ENCODE results near the gene PACRG.
A peak's percentile ranks its signal among the peaks of the same experiment; 100 is the strongest.
"Not testable (repeated sequence)": the region's sequence is repeated elsewhere in the genome, so short reads cannot be mapped to it uniquely, and the experiment has no call there.

The PACRG gene

DNA sequence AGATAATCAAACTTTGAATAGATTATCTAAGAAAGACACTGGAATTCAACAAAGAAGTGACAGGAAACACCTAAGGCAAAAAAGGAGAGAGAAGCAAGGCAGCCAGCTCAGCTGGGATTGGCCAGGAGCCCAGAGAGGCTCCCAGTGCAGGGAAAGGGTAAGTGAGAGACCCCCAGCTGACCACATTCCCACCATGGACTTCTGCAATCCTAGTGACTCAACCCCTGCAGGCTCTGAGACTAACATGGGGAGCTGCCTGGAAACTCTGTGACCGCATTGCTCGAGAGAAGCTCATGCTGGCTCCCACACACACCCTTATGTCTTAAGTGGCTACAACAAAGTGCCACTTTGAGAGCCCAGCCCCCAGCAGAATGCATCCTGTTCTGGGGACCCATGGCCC is 215.1 kb downstream of the PACRG start:
- DNase-seq (ENCODE audit: low read depth): peak; percentile 22

DNA sequence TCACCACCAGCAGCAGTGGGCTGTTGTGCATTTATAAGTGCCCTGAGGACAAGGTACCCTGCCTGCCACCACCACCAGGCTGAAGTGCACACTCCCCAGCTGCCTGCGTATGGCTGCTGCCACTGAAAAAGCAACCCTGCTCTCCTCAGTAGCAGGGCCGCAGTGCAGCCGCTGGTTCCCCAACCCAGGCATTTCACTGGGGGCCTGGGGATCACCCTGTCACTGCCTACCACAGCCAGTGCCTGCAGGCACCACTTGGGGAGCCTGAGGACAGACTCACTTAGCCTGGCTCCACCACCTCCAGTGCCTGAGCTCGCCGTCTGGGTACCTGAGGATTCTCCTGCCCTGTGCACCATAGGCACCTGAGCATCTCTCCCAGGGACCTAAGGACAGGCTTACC is 215.6 kb downstream of the PACRG start:
- DNase-seq (ENCODE audit: low read depth): no peak

GRCh38 chr6:162951164-162951743 is 223.5 kb downstream of the PACRG start:
- no peak for DNase-seq (ENCODE audit: low read depth)

- no peak for DNase-seq (ENCODE audit: low read depth)
Measured at GRCh38 chr6:162952423-162952822, 224.6 kb downstream of the PACRG start.

- DNase-seq (ENCODE audit: low read depth): no peak
Measured at GRCh38 chr6:162957062-162957461, 229.3 kb downstream of the PACRG start.

DNA sequence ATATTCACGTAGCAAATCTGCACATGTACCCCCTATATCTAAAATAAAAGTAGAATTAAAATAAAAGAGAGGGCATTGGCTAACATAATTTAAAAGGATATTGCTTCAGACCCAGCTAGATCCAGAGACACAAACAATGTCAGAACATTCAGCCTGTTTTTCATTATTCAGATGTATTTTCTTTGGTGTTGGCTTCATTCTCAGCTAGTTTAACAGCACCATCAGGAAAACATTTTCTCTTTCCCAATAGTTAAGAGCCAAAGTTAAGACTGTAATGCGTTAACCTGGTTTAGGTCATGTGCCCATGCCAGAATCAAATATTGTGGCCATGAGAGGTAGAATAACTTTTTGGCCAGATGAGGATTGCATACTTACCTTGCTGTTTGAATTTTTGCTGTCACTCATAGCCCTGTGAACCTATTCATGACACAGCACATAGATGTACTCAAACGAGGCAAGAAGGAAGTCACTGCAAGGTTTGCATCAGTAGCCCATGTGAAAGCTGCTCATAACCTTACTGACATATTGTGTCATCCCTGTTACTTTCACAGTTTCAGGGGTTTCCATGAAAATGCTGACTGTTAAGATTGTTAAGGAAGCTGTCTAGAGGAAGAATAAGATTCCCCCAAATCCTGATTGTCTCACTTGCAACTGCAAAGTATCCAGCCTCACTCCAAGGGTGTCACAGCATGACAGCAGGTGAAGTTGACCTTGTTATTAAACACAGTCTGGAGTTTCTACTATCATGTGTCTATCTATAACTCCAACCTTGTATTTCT is 233.1 kb downstream of the PACRG start:
- no peak for DNase-seq (ENCODE audit: low read depth)

DNA sequence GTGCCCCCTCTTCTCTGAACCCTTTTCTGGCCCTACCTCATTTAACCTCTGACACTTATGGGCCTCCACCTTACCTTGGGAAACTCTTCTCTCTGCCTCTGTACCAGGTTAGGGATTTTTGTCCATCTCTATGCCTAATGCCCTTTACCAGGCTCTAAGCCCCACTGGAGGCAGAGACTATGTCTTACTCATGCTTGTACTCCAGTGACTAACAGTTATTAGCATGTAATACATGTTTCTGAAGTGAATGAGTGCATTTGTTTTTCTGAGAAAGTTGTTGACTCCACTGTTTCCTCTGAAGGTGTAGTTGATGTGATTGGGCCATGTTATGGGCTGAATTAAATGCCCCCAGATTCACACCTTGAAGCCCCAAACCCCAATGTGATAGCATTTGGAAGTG is 234.3 kb downstream of the PACRG start:
- DNase-seq (ENCODE audit: low read depth): no peak

DNA sequence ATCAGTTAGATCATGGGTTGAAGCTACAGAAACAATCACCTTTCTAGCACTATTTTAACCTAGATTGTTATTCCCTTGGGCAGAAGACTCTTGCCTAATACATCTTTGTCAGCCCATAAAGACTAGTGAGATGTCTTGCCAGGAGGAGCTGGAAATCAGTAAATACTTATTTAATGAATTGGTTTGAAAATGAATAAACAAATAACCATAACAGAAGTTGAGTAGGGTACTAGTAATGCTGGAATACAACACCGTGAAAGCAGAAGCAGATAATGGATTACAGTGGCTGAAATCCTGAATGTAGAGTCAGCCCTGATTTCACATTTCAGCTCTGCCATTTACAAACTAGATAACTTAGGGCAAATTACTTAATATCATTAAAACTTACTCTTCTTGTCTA is 236.1 kb downstream of the PACRG start:
- no peak for DNase-seq (ENCODE audit: low read depth)

DNA sequence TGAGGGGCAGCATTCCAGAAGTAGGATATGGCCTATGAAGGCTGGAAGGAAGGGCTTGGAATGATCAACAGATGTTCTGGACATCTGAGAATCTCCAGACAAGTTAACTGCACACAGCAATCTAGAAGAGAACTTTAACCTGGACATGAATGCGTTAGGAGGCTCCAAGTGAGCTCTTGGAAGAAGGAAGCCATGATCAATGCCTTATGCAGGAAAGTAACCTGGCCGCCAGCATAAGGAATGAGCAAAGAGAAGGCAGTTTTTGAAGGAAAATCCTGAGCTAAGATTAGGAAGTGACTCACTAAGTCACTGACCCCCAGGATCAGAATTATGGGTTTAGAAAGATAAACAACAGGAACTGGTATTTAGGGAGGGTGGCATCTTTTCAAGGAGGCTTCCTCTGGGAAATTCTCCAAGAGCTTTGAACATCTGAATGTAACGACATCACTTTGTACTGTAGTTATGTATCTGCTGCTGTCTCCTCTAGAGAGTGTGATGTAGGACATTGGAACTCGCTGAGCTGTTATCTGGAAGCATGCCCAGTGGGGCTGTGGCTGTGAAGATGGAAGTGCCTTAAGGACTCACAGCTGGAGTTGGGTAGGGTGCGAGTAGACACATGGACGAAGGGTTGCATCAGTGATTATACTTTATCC is 236.8 kb downstream of the PACRG start:
- peak; percentile 100 for DNase-seq (ENCODE audit: low read depth)

DNA sequence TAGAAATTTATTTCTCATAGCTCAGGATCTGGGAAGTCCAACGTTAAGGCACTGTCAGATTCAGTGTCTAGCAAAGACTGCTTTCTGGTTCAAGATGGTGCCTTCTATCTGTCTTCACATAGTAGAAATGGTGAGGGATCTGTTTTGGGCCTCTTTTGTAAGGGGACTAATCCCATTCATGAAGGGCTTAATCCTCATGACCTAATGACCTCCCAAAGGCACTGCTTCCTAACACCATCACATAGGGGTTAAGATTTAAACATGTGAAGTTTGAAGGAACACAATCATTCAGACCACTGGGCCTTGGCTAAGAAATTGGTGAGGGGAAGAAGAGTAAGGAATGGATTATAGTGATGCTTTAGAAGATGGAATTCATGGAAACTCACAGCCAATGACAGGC is 237.6 kb downstream of the PACRG start:
- no peak for DNase-seq (ENCODE audit: low read depth)

DNA sequence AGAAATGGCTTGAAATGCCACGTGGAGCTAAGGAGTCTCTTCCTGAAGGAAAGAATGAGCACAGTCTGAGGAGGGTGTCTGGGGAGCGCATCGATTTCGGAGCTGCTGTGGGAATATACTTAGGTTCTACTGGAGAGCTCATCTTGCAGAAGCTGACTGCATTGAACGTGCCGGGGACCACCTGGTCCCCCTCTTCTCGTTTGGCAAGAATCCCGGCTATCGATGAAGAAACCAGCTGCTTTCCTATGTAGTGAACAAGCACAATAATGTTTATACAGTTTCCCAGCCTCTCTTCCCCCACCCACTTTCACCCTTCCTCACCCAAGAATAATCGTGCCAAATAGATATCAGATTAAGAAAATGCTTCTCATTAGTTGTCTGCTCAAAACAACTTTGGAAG is 242.5 kb downstream of the PACRG start:
- DNase-seq (ENCODE audit: low read depth): no peak

- no peak for DNase-seq (ENCODE audit: low read depth)
Measured at GRCh38 chr6:162971356-162971755, 243.6 kb downstream of the PACRG start.

GRCh38 chr6:162973151-162973872 is 245.5 kb downstream of the PACRG start:
- DNase-seq (ENCODE audit: low read depth): no peak

GRCh38 chr6:162973980-162974379 is 246.2 kb downstream of the PACRG start:
- DNase-seq (ENCODE audit: low read depth): no peak

DNA sequence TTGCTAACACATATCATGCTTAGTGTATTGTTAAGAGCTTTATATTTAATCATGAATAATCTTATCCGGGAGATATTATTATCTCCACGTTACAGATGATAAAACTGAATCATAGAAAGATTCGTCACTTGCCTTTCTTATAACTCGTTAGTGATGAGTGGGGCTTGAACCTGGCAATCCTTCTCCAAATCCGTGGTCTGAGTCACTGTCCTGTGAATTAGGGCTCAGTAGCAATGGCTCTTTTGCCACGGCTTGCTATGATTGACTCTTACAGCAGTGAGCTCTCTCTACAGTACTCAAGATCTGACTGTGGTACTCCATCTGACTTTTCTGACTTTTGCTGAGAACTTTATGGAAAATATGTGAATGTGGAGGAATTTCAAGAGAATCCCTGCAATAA is 246.9 kb downstream of the PACRG start:
- DNase-seq (ENCODE audit: low read depth): no peak

DNA sequence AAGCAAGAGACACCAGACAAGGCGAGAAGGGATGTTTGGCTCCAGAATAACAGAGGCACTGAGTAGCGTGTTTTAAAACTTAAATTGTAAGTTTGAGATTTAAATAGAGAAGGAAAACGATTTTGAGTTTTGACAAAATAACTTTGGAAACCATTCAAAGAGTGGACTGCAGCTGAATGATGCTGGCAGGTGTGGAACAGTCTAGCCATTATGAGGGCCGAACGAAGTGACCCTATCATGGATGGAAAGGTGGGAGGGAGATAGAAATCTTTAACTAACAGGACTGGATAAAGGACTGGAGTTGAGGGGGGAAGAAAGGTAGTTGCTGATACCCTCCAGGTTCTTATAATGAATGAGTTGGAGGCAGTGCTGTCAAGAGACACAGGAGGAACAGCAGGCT is 248.4 kb downstream of the PACRG start:
- no peak for DNase-seq (ENCODE audit: low read depth)

DNA sequence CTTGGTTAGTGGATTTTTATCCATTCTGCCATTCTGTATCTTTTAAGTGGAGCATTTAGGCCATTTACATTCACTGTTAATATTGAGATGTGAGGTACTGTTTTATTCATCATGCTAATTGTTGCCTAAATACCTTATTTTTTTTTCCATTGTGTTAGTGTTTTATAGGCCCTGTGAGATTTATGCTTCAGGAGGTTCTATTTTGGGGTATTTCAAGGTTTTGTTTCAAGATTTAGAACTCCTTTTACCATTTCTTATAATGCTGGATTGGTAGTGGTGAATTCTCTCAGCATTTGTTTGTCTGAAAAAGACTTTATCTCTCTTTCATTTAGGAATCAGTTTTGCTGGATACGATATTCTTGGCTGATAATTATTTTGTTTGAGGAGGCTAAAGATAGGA is 255.5 kb downstream of the PACRG start:
- DNase-seq (ENCODE audit: low read depth): not testable (repeated sequence)

DNA sequence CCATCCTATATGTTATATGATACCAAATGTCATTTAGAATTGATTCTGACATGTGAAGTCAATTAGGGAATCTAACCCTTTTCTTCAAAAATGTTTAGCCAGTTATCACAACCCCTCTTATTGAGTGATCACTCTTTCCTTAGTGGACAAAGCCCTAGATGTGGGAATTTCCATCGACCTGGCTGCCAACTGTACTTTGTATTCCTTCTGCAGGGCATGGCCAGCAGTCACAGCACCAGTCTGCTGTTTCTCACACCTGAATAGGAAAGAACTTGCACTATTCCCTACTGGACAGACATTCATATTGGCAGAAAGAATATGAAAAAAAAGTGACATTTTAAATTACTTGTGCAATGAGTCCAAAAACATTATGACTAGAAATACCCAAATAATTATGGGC is 271.0 kb downstream of the PACRG start:
- DNase-seq (ENCODE audit: low read depth): no peak

DNA sequence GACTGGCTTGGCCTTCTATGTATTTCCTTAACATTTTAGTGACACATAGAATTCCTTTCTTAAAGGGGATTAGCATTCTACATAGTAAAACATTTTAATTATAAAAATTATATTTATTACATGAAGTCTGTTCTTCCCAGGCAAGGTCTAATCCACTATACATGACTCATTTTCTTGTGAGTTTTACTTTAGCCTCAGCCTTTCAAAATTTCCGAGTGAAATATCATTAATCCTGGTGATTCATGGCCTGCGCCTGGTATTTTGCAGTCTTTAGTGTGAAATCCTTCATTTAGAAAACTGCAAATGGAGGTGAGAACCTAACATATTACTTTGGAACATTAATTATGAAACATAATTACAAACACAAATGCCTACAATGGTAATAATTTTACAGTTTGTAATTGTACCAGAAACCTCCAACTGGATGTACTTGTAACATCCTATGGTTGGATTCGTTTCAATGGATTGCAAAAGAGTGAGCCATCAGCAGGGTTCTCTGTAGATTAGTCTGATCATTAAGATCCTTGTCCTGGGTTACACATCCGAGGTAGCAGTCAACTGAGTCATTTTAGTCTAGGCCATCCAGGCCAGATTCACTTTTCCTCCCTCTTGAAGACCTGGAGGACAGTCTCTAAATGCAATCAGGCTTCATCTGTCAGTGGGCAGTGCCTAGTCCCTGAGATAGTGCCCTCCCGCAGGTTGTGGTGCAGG is 272.0 kb downstream of the PACRG start:
- peak; percentile 76 for DNase-seq (ENCODE audit: low read depth)

DNA sequence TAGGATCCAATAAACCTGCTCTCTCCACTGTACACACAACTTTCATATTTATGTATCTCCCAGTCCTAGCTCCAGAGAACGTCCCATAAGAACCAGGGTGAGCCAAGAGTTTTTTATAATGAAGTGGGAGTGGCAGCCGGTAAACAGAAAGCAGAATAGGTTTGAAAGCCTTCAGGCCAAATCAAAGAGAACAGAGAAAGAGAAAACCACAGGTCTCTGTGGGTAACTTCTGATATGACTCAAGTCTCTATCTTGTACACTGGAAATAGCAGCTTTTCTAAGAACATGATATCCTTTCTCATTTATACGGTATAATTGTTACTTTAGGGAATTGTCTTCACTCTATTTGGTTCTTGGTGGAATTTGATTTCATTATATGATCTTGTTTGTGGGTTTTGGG is 273.6 kb downstream of the PACRG start:
- no peak for DNase-seq (ENCODE audit: low read depth)

- DNase-seq (ENCODE audit: low read depth): no peak
Measured at GRCh38 chr6:163008186-163008585, 280.4 kb downstream of the PACRG start.

DNA sequence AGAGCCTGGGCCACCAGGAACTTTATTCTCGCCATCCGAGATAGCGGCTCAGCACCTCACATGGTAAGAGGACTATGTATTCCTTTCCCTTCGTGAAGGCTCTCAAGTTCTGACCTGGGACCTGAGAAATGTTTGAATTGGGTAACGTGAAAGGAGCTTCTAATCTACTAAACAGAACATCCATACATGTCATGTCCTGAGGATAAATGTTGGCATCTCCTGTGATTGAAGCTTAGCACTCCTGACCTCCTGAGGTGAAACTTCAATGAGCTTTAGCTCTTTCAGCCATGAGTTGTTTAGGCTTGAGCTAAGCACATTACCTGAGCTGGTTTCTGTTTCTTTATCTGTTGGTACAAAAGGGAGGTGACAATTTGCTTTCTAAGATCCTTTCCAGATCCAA is 280.9 kb downstream of the PACRG start:
- no peak for DNase-seq (ENCODE audit: low read depth)

All from GM04503 (cell line).